ENCODE measurements around the gene SNRNP48. TPM values are rescaled to one million over a fixed set of nuclear protein-coding genes. Genes with fewer than 3 reads are reported as not detected.

The SNRNP48 gene
- total and polyA plus RNA-seq, 2 experiments from 2014 or later = 7.6 to 14.6 TPM

DNA sequence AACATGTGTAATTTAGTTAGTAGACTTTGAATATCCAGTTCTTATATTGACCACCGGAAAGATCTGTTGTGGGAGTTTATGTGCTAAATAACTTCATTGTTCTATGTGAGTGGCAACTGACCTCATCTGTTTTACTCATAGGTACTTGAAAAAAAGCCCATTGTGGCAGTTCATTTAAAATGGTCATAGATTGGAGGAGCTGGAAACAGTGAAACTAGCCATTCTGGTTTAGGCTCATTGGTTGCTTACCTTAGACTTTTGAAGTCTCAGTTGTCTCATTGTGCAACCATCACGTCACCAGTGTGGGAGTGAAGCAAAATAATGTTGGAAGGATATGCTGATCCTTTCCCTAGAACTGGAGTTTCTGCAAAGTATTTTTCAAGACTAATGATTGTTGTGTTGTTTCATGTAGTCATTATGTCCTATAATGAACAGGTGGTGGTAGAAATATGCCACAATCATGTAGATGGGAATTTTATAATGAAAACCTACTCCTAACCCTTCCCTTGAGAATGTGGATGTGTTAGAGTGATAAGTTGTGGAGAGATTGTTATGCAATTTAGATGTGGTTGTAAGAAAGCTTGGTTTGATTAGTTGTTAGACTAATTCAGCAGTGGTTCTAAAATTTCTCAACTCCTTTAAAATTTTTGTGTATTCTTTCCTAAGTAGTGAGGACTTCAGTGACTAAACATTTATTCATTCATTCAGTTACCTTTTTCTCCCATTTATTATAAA is 30.2 kb upstream of the SNRNP48 start:
- Histone ChIP-seq H3K27ac (peak overlapping the region; percentile 80), H3K9me3 (ENCODE audit: low read depth) (no peaks in the 10 kb centered on the region), H3K27me3 (no peaks in the 10 kb centered on the region), H3K4me3 (no peak overlapping the region), H4K20me1 (ENCODE audit: insufficient read depth, poor library complexity, severe bottlenecking) (no peaks in the 10 kb centered on the region), H3K79me2 (peaks cover 40% of the 10 kb centered on the region), H3K36me3 (replicated peaks; ENCODE audit: insufficient read depth, low read depth) (no peaks in the 10 kb centered on the region), H3K4me1 (ENCODE audit: insufficient read depth) (peaks cover 5% of the 10 kb centered on the region), H3K4me2 (no peak overlapping the region), H3K9me2 (replicated peaks; ENCODE audit: insufficient read depth) (no peaks in the 10 kb centered on the region), H2AFZ (no peak overlapping the region)
- WGBS (ENCODE audit: low lambda C conversion rate, missing lambda C conversion rate) = 65% methylated on average over 2 of the region's 2 CpGs
- TF ChIP-seq EZH2phosphoT487 (IDR thresholded peaks at IDR 0.05; ENCODE audit: low read depth, severe bottlenecking, unreplicated experiment) = no peak
- TF ChIP-seq, protein P1, sequence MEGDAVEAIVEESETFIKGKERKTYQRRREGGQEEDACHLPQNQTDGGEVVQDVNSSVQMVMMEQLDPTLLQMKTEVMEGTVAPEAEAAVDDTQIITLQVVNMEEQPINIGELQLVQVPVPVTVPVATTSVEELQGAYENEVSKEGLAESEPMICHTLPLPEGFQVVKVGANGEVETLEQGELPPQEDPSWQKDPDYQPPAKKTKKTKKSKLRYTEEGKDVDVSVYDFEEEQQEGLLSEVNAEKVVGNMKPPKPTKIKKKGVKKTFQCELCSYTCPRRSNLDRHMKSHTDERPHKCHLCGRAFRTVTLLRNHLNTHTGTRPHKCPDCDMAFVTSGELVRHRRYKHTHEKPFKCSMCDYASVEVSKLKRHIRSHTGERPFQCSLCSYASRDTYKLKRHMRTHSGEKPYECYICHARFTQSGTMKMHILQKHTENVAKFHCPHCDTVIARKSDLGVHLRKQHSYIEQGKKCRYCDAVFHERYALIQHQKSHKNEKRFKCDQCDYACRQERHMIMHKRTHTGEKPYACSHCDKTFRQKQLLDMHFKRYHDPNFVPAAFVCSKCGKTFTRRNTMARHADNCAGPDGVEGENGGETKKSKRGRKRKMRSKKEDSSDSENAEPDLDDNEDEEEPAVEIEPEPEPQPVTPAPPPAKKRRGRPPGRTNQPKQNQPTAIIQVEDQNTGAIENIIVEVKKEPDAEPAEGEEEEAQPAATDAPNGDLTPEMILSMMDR (IDR thresholded peaks at IDR 0.05; ENCODE audit: poor library complexity) = no peak
- TF ChIP-seq EZH2 (IDR thresholded peaks at IDR 0.05; ENCODE audit: borderline replicate concordance) = no peak
- peak; percentile 23 for DNase-seq (ENCODE audit: low spot score)

DNA sequence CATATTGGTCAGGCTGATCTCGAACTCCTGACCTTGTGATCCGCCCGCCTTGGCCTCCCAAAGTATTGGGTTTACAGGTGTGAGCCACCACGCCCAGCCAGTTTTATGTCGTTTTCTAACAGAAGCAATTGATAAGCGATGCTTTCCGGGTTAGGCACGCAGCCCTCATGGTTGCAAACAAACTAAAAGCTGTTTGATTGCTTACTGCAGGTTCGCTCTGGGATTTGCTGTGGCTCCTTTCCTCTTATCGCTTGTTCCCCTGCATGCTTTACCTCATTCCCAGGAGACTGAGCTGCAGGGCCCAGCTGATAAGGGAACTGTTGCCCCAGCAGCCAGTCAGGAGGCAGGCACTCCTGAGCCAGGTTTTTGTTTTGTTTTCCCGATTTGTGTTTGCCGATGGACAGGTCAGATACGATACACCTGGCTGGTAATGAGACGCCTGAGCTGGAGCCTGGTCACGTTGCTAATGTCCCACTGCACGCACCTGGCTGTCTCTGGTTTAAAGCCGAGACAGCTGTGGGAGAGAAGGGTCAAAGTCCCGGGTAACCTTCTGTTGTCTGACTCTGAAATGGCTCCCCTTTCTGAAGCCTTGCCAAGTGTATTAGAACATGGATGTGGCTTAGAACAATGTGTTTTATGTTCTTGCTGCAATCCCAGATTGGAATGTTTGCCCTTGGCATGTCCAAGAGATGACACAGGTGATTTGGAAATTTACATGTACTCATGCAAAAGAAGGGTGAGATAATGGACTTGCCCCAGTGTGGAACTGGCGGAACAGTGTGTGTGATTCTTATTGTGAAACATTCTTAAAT is 28.6 kb upstream of the SNRNP48 start:
- DNase-seq (ENCODE audit: low spot score) = peak; percentile 87
- Histone ChIP-seq H3K4me1 (ENCODE audit: insufficient read depth) (peaks cover 5% of the 10 kb centered on the region), H3K9me3 (ENCODE audit: low read depth) (no peaks in the 10 kb centered on the region), H3K4me2 (peak overlapping the region; percentile 31), H3K9me2 (replicated peaks; ENCODE audit: insufficient read depth) (no peaks in the 10 kb centered on the region), H3K4me3 (no peak overlapping the region), H3K27me3 (no peaks in the 10 kb centered on the region), H2AFZ (no peak overlapping the region), H3K79me2 (peaks cover 25% of the 10 kb centered on the region), H3K36me3 (replicated peaks; ENCODE audit: insufficient read depth, low read depth) (no peaks in the 10 kb centered on the region), H3K27ac (peak overlapping the region; percentile 80), H4K20me1 (ENCODE audit: insufficient read depth, poor library complexity, severe bottlenecking) (no peaks in the 10 kb centered on the region)
- TF ChIP-seq EZH2 (IDR thresholded peaks at IDR 0.05; ENCODE audit: borderline replicate concordance) (no peak), EZH2phosphoT487 (IDR thresholded peaks at IDR 0.05; ENCODE audit: low read depth, severe bottlenecking, unreplicated experiment) (no peak)
- TF ChIP-seq, protein P1 (IDR thresholded peaks at IDR 0.05; ENCODE audit: poor library complexity) = no peak
- WGBS (ENCODE audit: low lambda C conversion rate, missing lambda C conversion rate) = 55% methylated on average over 19 of the region's 19 CpGs

DNA sequence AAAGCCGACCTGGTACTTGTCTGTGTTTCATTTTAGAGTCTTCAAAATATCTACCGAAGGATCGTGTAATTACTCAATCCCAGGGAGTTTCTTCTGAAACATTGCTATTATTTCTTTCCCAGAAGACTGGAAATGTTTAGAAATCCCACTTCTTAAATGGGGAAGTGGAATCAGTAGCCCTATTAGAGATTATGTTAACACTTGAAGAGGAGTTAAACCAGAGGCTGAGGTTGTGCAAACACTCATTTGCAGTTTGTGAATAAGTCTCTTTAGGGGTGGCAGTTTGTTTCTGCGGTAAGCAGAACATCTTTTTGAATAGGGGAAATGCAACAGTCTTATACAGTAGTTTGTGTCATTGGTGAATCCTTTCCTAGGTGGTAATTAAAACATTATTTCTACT is 27.2 kb upstream of the SNRNP48 start:
- H3K79me2 ChIP-seq = peaks cover 13% of the 10 kb centered on the region
- H3K27ac ChIP-seq = peak overlapping the region; percentile 59
- H3K4me2 ChIP-seq = no peak overlapping the region
- H3K4me1 ChIP-seq (ENCODE audit: insufficient read depth) = peaks cover 5% of the 10 kb centered on the region
- H2AFZ ChIP-seq = no peak overlapping the region
- WGBS (ENCODE audit: low lambda C conversion rate, missing lambda C conversion rate) = 81% methylated on average over 4 of the region's 4 CpGs
- no peaks in the 10 kb centered on the region for H3K9me2 ChIP-seq (replicated peaks; ENCODE audit: insufficient read depth)
- H3K4me3 ChIP-seq = no peak overlapping the region
- H3K9me3 ChIP-seq (ENCODE audit: low read depth) = no peaks in the 10 kb centered on the region
- H3K36me3 ChIP-seq (replicated peaks; ENCODE audit: insufficient read depth, low read depth) = no peaks in the 10 kb centered on the region
- no peaks in the 10 kb centered on the region for H3K27me3 ChIP-seq
- no peak for DNase-seq (ENCODE audit: low spot score)
- TF ChIP-seq, protein P1 (IDR thresholded peaks at IDR 0.05; ENCODE audit: poor library complexity) = no peak
- TF ChIP-seq EZH2phosphoT487 (IDR thresholded peaks at IDR 0.05; ENCODE audit: low read depth, severe bottlenecking, unreplicated experiment) = no peak
- TF ChIP-seq EZH2 (IDR thresholded peaks at IDR 0.05; ENCODE audit: borderline replicate concordance) = no peak
- no peaks in the 10 kb centered on the region for H4K20me1 ChIP-seq (ENCODE audit: insufficient read depth, poor library complexity, severe bottlenecking)
